Activated CD4-positive, alpha-beta T cell treated with anti-CD3 and anti-CD28 coated beads, Interleukin-2, amount 50 U/mL, for 48 hours (primary cell): ENCODE data around the gene DMXL2.
A peak's percentile ranks its signal among the peaks of the same experiment; 100 is the strongest.
"Not testable (repeated sequence)": the region's sequence is repeated elsewhere in the genome, so short reads cannot be mapped to it uniquely, and the experiment has no call there.

Source experiments
- DNase-seq, 2 experiments: peaks; one replicate each; pipeline ENCODE4 v3.0.0-alpha.2; 2020

The DMXL2 gene, protein sequence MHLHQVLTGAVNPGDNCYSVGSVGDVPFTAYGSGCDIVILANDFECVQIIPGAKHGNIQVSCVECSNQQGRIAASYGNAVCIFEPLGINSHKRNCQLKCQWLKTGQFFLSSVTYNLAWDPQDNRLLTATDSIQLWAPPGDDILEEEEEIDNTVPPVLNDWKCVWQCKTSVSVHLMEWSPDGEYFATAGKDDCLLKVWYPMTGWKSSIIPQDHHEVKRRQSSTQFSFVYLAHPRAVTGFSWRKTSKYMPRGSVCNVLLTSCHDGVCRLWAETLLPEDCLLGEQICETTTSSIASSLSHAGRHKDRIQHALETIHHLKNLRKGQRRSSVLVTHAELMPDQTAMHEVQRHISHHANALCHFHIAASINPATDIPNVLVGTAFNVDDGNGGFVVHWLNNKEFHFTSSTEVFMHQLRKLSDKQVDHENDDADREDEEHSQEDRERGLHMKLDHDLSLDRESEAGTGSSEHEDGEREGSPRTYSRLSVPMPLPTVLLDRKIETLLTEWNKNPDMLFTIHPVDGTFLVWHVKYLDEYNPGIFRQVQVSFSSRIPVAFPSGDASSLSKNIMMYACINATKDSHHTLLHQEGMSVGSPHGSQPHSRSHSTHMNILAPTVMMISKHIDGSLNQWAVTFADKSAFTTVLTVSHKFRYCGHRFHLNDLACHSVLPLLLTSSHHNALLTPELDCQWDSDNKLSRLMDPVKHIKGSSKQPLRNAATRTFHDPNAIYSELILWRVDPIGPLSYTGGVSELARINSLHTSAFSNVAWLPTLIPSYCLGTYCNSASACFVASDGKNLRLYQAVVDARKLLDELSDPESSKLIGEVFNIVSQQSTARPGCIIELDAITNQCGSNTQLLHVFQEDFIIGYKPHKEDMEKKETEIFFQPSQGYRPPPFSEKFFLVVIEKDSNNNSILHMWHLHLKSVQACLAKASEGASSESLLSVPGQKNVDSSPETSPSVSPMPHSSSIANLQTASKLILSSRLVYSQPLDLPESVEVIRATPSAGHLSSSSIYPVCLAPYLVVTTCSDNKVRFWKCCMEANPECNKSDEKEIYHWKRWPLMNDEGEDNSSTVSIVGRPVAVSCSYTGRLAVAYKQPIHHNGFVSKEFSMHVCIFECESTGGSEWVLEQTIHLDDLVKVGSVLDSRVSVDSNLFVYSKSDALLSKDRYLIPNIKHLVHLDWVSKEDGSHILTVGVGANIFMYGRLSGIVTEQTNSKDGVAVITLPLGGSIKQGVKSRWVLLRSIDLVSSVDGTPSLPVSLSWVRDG (N-terminal part only)

DNA sequence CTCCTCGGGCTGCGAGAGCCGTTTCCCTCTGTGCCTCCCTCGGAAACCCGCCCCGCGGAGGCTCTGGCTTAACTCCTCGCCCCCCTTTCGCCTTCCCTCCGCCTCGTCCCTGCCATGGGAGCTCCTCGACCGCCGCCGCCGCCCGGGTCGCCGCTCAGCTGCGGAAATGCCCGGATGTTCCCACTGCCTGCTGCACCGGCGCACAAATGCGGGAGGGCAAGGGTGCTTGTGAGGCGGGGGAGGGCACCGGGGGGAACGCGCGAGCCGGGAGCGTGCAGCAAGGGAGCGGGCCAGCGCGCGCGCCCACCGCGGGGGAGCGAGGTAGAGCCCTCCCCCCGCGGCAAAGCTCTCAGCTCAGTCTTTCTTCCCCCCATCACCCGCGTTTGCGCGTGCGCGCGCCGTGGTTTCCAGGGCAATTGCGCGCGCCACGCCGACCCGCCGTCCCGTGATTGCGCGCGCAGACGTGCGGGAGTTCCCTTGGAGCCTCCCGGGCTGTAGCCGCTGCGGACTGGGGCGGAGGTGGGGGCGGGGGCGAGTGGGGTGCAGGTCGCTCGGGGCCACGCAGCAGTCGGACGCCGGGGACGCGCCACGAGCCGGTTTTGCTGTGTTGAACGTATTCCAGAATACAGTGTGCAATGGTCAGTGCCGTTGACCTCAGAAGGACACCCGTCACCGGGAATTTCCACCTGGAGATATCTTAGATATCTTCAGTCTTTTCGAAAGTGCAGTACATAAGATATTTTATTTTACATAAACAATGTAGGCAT is at the start of gene DMXL2:
Gene DMXL2, minus strand, starts transcription at position 168 of the 767 bp plus-strand sequence. CDS start 226 bp downstream, outside the sequence.
- peak; percentile 78 to 82 for DNase-seq

- DNase-seq = no peak
These were observed 49.6 kb upstream of the DMXL2 start for GRCh38 chr15:51672155-51672687.

- DNase-seq = no peak
These were observed 46.8 kb upstream of the DMXL2 start for GRCh38 chr15:51669381-51669780.

- no peak for DNase-seq
These were observed 45.9 kb upstream of the DMXL2 start for GRCh38 chr15:51668446-51668845.

DNA sequence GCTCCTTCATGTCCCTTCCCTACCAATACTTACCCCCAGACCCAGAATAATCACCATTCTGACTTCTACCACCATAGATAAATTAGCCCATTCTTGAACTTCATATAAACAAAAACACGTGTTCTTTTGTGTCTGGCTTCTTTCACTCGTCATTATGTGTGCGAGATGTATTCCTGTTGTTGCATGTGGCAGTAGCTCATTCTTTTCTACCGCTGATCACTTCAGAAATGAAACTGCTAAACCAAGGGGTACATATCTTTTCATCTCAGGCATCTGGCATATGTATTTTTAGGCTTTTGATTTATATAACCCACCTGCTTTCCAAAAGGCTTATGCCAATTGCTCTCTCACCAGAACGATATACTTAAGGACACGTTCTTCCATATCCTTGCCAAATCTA is 44.9 kb upstream of the DMXL2 start:
- no peak for DNase-seq

GRCh38 chr15:51661072-51661471 is 38.5 kb upstream of the DMXL2 start:
- DNase-seq = no peak

DNA sequence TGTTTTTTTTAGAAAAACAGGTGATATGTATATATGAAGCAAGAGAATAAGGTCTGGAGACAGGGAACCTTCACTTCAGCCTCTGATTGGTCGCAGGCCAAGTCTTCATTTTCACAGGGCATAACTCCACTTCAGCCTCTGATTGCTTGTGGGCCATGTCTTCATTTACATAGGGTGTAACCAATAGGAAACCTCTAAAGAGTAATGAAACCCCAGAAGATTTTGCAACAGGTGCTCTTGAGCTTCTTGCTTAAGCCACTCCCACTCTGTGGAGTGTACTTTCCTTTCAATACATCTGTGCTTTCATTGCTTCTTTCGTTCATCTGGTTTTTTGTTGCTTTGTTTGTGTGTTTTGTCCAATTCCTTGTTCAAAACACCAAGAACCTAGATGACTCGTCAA is 36.1 kb upstream of the DMXL2 start:
- no peak for DNase-seq

- not testable (repeated sequence) for DNase-seq
These were observed 33.0 kb upstream of the DMXL2 start for GRCh38 chr15:51655401-51656057.

DNA sequence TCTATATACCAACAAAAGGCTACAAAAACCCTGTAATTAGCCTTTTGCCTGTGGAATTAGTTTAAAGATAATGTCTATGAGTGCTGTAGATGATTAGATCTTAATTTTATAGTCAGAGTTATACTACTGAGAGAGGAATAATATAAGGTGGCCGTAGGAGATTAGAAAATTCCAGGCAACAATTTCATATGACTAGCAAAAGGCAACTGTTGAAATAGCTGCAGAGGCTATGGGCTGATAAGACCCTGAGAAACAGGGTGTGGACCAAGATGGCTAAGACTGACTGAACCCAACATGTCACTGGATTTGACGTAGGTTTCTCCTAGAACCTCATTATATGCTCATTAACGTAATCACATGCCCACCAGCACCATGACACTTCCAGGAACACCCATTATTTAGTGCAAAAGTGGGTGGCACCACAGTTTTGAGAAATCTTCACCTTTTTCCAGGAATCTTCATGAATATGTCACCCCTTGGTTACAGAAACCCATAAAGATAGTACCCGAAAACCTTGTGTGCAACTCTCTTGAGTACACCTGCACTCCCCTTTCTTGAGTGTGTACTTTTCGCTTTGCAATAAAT is 29.6 kb upstream of the DMXL2 start:
- no peak for DNase-seq

DNA sequence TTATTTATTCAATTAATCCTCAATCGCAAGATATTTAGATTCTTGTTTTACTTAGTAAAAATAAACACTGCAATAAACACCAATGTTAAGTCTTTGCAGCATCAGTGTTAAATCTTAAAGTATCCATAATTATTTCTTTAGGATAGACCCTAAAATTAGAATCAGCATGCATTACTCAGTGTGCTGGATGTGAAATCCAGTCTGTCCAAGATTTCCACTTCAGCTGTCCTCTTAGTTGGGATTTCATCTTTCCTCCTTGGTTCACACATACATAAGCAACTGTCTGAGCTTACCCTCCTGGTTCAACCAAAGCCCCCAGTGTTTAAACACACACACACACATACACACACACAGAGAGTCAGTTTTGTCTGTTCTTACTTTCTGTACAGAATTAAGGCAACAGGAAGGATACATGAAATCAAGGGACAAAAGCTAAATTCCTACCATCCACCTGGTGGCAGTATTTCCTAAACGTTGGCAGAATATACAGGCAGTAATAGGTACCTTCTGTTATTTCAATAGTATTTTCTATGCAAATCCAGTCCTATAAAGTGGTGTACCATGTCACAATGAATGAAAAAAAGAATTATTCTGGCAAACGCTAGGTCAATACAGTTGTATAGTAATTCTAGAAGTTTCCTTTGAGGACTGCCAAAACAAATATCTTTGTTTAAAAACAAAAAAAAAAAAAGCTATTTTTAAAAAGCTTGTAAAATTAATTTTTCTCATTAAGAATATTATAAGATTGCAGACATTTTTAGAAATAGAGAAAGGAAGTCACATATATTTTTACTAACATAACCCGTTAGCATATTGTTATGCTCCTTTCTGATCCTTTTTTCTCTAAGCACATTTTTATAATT is 27.3 kb upstream of the DMXL2 start:
- peak in 1 of 2 experiments; percentile 14 for DNase-seq

DNA sequence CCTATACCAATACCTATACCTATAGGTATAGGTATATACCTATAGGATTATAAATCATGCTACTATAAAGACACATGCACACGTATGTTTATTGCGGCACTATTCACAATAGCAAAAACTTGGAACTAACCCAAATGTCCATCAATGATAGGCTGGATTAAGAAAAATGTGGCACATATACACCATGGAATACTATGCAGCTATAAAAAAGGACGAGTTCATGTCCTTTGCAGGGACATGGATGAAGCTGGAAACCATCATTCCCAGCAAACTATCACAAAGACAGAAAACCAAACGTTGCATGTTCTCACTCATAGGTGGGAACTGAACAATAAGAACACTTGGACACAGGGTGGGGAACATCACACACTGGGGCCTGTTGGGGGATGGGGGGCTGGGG is 26.1 kb upstream of the DMXL2 start:
- not testable (repeated sequence) for DNase-seq

DNA sequence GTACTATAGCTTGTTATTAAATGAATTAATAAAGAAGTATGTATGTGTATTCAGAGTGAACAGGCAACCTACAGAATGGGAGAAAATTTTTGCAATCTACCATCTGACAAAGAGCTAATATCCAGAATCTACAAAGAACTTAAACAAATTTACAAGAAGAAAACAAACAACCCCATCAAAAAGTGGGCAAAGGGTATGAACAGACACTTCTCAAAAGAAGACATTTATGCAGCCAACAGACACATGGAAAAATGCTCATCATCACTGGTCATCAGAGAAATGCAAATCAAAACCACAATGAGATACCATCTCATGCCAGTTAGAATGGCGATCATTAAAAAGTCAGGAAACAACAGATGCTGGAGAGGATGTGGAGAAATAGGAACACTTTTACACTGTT is 25.5 kb upstream of the DMXL2 start:
- DNase-seq = not testable (repeated sequence)

GRCh38 chr15:51647128-51647562 is 24.6 kb upstream of the DMXL2 start:
- no peak for DNase-seq

DNA sequence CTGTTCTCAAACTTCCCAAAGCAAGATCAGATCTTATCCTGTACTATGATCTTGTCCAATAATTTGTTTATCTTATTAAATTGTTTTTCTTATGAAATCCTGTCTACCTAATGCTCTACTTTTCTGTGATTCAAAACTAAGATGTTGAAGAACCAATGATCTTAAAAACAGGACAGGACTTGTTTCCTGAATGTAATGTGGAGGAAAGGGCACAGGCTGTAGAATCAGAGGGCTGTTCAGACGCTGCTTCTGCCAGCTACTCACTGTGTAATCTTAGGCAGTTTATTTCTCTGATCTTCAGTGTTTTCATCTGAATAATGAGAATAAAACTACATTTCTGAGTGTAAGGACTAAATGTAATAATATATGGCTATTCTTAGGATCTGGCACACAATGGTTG is 20.1 kb upstream of the DMXL2 start:
- no peak for DNase-seq

- no peak for DNase-seq
These were observed 19.0 kb upstream of the DMXL2 start for GRCh38 chr15:51641490-51642130.

DNA sequence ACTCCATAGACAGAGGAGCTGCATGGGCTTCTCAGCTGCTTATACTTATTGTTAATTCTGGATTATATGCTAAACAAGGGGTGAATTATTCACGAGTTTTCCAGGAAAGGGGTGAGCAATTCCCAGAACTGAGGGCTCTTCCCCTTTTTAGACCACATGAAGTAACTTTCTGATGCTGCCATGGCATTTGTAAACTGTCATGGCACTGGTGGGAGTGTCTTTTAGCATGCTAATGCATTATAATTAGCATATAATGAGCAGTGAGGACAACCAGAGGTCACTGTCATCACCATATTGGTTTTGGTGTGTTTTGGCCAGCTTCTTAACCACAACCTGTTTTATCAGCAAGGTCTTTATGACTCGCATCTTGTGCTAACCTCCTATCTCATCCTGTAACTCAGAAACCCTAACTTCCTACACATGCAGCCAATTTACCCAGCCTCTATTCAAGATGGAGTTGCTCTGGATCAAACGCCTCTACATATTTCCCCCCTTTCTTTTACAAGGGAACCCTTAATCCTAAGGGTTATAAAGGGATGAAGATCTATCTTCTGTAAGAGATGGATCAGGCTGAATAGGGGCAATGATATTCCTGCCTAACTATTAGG is 12.1 kb upstream of the DMXL2 start:
- no peak for DNase-seq

DNA sequence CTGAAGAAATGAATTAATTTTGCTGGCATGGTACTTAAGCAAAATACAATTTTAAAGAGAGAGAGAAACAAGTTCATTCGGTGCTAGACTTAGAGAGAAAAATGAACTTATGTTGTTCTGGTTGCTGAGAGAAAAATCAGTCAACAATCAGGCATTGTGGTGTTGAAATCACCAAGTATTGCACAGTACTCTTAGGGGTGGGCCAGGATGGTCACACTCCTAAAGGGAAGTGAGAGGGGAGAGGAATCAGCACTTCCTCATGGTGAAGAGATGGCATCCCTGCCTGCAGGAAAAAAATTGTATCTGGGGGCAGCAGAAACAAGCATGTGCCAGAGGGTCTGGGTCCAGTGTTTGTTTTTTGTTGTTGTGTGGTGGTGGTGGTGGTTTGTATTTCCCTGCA is 7.0 kb upstream of the DMXL2 start:
- DNase-seq = no peak

DNA sequence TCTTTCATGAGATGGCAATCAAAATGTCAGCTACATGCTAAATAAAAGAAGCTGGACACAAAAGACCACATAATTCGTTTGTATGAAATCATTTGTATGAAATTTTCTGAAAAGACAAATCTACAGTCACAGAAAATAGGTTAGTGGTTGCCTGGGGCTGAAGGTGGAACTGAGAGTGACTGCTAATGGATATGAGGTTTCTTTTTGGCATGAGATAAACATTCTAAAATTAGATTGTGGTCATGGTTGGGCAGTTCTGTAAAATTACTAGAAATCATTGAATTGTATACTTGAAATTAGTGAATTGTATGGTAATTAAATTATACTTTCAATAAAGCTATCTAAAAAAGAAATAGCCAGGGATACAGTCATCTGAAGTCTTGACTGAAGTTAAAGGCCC is 2.7 kb upstream of the DMXL2 start:
- DNase-seq = no peak

GRCh38 chr15:51624022-51624421 is 1.5 kb upstream of the DMXL2 start:
- DNase-seq = no peak
